D341Med (cell line): ENCODE data around the gene TNNT2.

Source experiments
- DNase-seq: peaks from one replicate; pipeline ENCODE4 v3.0.0; 2012; ENCODE audit warnings: low spot score

The TNNT2 gene

DNA sequence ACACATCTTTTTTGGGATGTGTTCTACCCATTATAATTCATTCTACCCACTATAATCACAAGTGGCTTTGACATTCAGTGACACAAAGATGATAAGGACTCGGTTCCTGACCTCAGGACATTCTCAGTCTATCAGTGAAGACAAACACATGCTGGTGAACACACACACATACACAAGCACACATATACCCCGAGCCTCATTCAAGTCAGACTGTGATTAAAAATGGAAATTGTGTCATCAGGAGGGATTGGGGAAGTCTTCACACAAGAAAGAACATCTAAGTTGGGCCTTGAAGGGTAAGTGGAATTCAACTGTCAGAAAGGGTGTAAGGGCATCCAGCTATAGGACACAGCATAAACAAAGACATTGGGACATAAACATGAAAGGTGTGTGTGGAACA is 24.2 kb upstream of the TNNT2 start:
- no peak for DNase-seq

DNA sequence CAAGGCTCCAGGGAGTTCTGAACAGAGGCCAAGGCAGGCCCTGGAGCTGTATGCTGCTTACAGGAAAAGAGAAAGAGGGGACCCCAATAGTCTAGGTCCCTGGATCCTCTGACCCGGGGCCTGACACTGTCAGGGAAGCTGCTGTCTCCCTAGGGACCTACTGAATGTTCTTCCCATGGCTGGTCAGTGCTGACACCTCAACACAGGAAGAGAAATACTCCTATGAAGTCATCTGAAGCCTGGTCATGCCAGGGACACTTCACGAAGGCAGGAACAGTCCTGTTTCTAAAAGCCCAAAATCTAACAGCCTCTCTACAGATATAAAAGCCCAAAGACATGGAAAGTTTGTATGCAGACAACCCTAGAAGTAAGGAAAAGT is 23.4 kb upstream of the TNNT2 start:
- no peak for DNase-seq

DNA sequence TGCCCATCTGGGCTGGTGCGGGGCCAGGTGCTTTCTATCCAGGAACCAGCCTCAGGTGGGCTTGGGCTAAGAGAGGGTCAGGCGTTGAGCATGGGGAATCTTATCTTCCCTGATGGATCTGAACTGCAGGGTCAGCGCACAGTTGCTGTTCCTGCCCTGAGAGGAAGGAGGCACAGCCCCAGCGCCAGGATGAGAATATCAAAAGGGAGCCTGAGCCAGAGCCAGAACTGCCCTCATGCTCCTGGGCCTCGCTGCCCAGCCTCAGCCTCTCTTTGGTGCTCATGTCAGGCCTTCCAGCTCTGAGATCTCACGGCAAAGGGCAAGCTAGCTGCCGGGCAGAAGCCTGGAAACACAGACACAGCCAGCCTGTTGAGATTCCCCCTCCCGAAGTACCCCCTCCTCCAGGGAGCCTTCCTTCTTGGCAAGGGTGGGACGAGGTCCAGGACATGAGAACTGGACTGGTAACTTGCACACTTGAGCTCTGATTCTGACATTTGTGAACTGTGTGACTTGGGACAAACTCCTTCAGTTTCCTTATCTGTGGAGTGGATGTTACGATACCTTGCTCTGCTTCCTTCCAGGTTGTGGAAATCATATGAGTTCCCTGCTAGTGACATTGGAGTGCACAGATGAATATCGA is 22.9 kb upstream of the TNNT2 start:
- DNase-seq: no peak

DNA sequence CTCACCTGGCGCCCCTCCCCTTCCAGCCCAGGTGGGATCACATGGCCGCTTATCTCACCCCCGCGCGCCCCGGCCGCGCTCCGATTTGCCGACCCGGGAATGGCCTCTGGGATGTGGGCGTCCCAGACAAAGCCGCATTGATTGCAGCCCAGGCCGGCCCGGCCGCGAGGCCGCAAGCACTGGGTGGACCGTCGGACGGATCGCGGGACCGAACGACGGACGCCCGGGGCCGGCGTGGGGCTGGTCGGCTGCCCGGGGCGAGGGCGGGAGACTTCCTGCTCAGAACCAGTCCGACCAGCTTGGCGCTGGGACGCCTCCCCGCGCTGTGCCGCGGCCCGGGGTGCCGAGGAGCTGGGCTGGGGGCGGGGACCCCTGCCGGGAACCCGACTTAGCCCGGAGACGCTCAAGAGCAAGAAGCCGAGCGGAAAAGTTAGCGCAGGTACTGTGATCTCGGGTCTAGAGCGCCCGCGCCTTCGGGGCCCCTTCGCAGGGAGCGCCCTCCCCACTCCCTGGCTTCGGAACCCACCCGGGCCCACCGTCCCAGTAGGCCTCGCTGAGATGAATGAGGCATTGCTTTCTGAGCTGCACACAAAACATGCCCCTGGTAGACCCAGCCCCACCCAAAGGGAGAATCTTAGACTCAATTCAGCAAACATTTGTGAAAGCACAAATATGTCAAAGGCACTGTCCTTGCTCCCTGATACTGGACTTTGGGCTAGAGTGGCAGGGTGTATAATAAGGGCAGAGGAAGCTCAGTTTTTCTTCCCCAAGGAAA is 22.1 kb upstream of the TNNT2 start:
- no peak for DNase-seq

DNA sequence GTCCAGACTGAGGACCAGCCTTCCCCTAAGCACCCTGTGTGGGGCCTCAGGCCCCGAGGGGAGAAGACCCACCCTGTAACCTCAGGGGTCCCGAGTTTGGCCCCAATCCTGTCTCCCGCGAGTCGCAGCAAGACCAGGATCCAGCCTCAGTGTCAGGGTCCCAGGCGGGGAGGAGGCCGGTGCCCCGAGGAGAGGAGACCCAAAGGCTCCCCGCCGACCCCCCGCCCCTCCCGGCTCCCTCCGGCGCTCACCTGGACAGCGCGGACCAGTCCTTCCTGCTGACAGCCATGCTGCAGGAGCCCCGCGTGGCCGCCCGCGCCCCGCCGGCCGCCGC is 21.5 kb upstream of the TNNT2 start, which contains the start of gene LAD1:
TSS of gene LAD1 (minus strand) at position 307 of the 334 bp plus-strand sequence. CDS start at position 289, 18 bp downstream.
- no peak for DNase-seq

DNA sequence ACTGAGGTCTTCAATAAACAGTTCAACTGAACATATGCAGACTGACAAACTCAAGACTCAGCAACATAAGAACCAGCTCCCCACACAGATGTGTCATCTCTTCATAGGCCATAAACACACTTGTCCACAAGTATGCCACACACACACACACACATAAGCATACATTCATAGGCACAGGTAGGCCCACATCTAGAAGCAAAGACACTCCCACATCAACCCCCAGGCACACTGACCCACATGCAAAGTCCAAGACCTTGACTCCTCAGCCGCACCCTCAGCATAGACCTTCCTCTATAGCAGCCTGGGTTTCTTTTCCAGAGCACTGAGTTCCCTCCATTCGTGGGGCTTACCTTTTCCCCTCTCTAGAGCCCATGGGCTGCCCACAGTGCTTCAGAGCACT is 20.2 kb upstream of the TNNT2 start:
- no peak for DNase-seq

DNA sequence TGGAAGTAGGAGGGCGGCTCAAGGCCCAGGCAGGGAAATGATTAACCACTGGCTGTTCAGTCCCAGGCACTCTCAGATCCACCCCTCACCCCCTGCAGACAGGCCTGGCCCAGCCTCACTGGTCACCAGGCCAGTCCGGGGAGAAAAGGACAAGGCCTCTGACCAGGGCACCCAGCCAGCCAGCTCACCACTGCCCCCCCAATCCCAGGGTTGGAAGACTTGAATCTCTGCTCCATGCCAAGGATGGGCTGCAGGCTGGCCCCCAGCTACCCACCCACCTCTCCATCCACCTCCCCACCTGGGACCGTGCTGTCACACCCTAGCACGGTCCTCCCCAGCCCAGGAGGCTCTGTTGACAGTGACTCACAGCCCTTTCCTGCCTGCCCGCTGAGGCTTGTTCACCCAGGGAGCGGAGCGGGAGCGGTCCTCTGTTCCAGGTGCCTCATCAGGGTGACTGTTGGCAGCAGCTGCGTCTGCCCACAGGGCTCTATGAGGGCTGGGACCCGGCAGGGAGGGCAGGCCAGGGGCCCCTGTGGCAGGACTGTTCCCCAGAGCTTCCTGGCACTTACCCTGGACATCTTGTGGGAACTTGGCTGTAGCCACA is 19.5 kb upstream of the TNNT2 start:
- no peak for DNase-seq

DNA sequence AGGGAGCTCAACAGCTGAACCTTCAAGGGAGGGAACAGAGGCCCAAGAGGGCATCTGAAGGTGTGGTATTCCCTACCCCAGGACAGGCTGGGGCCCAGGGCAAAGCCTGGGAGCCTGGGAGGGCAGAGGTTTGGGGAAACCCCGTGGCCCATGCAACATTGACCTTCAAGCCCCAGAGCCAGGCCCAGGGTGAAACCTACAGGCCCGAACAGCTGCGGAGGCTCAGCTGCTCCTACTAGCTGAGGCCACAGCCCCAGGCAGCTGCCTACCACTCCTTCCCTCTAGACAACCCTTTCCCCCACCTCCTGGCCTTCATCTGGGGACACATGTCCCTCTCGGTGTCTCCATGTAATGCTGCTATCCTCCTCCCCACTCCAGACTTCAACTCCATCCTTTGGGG is 18.5 kb upstream of the TNNT2 start:
- no peak for DNase-seq

DNA sequence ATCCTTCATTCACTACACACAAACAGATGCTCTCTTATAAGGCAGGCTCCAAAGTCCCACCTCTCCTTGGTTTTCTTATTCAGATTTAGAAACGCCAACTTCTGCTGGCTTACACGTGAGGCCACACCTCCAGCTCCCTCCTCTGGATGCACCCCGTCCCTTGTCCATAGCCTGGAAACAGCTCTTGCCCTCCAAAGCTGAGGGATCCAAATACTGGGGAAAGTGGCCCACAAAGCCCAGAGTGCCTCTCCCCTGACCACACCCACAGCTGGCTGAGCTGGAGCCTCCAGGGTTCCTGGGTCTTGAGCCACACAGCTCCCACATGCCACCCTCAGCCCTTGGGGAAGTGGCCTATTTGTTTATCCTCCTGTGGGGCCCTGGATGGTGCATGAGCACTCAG is 17.1 kb upstream of the TNNT2 start:
- no peak for DNase-seq

DNA sequence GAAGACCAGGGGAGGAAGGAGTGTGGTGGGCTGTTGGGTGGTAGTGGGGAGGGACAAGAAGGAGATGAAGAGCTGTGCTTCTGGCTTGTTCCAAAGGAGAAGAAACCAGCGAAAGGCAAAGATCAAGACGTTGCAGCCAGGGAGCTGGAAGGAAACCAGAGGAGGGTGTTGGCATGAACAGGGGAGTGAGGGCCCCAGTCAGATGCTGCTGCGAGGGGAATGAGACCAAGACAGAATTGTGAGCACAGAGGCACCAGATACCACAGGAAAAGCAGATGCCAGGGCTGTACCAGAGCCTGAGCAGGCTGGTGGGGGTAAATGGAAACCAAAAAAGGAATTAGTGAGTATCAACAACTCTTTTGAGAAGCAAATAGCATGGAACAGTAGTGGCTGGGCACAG is 15.6 kb upstream of the TNNT2 start:
- no peak for DNase-seq

DNA sequence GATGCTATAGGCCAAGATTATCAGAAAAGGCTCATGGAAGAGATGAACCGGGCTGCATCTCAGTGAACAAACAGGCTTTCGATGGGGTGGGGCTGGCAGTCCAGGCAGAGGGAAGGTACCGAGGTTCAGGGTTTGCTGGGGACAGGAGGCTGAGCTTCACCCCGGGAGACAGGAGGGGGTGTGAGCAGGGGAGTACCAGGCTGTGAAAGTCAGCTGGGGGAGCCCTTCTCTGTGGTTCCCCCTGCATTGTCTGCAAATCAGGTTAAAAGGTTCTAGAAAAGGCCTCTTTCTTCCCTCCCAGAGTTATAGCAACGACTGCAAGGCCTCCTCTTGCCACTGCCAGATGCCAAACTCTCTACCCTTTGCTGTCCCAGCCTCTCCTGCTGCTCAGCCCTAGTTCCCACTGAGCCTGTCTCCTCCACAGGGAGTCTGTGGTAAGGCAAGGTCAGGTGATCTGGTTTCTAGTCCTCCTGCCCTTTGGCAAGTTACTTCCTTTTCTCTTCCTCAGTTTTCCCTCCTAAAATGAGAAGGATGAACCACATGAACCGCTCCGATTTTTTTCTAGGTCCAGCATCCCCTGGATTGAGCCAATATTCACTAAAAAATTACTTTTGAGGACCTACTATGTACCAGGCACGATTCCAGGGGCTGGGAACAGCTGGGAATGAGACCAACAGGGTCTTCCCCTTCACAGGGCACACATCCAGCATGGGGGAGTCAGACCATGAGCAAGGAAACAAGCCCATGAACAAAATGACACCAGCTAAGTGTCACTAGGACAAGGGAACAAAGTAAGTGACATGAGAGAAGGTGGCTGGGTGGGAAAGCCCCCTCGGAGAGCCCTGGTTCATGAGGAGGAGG is 14.4 kb upstream of the TNNT2 start:
- DNase-seq: no peak

DNA sequence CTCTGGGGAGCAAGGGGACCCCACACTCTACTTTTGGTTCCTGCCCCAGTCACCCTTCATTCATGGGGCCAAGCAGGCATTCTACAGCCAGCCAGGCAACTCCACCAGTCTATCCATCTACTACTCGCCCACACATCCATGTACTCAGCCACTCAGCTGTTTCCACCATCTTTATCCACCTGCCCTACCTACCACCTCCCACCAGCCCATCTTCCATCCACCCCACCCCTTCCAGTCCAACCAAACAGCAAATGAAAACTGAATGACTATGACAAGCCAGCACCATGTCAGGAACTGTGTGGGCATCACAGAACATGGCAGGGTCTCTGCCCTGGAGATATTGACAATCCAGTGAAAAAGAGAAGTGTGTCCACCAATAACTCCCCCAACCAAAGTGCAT is 13.7 kb upstream of the TNNT2 start:
- no peak for DNase-seq

DNA sequence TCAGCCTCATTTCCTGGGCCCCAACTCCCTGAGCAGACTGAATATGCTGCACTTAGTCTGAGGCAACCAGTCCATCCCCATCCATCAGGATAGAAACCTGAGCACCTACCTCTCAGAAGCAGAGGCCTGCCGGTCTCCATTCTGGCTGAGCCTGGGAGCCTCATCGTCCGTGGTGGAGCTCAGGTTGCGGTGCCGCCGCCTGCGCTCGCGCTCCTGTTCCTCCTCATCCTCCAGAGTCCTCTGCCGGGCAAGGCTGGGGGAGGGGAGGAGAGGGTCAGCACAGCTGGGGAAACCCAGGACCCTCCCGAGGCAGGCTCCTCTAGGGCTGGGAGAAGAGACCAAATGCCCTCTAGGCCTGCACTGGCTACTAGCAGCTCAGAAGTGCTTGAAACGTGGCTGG is 11.6 kb upstream of the TNNT2 start:
- no peak for DNase-seq

DNA sequence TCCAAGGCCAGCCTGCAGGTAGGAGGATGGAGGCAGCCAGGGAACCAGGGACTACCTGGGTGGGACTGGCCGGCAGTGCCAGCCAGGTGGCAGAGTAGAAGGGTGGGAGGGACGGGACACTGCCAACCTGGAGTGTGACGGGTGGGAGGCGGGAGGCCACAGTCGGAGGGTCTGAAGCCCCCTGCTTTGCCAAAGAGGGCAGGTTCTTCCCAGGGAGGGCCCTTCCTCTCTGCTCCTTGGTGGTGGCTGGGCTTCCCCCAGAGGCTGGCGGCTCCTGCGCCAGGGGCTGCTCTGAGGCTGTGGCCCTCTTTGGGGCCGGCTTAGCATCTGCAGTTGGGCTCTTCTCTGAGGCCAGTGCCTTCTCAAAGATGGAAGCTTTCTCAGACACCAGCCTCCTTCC is 8.7 kb upstream of the TNNT2 start:
- DNase-seq: no peak

DNA sequence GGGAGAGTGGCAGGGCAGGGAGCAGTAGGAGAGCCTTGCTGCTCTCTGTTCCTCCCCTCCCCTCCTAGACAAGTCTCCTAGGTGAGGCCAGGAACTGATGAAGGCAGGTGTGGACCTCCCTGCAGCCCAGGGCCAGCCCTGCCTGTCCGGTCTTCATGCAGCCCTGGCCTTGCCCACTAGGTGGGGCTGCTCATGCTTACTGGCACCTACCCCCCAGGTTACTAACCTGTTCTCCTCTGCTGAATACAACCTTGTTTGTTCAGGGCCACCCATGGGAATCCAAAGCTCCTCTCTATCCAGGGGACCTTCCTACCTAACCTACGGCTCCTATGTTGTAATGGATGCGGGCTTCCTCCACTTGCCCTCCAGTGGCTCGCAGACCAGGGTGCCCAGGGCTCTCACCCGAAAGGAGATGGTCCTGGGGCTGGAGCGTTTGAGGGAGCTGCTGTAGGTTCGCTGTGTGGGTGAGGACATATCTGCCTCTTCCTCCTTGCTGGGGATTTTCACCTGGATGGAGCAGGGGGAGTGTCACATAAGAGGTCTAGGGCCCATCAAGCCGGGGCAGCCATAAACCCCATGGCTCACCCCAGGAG is 7.9 kb upstream of the TNNT2 start:
- DNase-seq: peak; percentile 86

DNA sequence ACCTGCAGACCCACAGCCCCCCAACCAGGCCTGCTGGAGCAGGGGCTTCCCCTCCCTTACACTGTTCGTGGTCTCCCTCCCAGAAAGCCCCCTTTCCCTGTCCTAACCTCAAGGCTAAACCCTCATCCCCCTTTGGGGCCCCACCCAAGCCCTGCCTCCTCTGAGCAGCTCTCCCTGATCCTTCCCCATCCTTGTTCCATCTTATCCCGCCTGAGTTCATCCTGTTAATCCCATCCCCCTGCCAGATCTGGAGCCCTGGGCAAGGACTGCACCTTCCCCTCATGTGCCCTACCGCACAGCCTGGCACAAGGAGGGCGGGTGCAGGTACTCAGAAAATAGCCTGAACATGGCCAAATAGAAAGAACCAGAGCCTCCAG is 6.9 kb upstream of the TNNT2 start:
- DNase-seq: no peak

DNA sequence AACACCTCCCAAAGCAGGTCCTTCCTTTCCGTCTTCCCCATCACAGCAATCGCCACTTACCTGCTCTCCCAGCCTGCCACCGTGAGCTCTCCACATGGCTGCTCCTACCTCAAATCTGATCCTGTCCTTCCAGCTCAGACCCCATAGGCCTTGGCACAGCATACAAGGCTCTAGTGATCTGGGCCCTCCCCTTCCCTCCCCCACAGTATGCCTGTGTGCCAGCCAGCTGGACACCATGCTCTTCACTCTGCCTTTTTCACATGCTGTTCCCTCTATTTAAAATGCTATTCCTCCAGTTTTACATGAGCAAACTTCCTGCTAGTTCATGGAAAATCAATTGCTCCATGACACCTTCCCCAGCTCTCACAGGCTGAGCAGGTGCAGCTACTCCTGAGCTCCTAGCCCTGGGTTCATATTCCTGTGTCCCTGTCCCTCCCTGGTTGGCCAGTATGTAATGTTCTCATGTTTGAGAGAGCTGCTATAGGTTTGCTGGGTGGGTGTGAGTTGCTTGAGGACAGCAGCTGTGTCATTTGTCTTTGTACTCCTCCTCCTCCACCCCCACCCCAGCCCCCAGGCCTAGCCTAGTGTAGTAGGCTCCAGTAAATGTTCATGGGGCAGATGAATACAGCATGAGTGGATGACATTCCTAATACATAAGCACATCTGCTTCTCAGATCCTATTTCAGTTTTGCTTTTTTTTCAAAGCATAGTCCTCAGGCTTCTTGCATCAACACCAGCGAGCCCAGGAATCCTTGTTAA is 6.3 kb upstream of the TNNT2 start:
- DNase-seq: no peak

DNA sequence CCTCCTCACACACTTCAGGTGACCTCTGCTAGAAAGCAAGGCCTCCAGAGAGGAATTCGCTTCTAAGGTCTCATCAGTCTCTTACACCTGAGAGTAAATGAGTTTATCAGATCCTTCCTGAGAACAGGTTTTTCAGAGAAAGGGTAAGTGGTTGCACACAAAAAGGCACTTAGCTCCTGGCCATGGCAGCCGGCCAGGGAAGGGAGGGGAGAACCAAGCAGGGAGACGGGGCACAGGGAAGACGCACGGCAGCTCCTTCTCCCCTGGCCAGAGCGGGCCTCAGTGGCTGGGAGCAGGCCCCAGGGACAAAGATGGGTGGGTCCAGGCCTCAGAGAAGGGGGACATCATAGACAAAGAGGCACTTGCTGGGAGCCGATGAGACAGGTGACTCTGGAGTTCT is 3.6 kb upstream of the TNNT2 start:
- no peak for DNase-seq

DNA sequence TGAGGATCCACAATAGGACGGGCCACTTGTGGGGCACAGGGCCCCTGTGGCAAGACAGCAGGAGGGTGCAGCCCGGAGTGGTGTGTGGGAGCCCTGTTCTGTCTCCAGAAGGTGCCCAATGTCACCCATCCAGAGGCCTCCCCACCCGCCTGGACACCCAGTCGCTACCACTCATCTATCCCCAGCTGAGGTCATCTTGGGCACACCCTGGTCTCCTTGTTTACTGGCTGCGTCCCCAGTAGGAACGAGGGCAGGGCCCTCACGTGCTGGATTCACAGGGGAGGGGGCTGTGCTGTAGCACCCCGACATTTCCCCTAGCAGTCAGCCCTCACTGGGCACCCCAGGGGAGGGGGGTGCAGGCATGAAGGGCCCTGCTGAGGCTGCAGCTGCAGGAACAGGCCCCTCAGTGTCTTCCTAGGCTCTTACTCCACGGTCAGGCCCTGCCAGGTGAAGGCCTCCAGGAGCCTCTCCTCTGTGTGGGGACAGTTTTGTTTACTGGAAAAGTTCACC is 2.3 kb upstream of the TNNT2 start:
- no peak for DNase-seq

DNA sequence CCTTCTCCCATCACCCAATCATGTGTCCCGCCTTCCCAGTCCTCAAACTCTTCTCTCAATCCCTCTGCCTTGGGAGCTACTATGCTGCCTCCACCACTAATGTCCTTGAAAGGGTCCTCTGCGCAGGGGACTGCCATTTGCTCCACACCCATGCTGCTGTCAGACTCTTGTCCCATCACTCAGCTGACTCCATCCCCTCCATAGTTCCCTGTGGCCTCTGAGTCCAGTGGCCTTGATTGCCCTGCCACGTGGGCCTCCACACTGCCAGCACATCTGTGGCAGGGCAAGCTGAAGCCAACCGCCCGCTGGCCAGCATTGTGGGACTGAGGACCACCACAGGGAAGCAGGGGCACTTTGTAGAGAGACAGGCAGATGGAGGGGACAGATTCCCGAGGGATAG is 1.3 kb upstream of the TNNT2 start:
- DNase-seq: no peak
